Measurements from ENCODE around the gene ZNF837. TPM values are rescaled to one million over a fixed set of nuclear protein-coding genes. Genes with fewer than 3 reads are reported as not detected.

ZNF837 gene
- total RNA-seq, 1 experiment from 2014 or later, result 1.6 TPM

DNA sequence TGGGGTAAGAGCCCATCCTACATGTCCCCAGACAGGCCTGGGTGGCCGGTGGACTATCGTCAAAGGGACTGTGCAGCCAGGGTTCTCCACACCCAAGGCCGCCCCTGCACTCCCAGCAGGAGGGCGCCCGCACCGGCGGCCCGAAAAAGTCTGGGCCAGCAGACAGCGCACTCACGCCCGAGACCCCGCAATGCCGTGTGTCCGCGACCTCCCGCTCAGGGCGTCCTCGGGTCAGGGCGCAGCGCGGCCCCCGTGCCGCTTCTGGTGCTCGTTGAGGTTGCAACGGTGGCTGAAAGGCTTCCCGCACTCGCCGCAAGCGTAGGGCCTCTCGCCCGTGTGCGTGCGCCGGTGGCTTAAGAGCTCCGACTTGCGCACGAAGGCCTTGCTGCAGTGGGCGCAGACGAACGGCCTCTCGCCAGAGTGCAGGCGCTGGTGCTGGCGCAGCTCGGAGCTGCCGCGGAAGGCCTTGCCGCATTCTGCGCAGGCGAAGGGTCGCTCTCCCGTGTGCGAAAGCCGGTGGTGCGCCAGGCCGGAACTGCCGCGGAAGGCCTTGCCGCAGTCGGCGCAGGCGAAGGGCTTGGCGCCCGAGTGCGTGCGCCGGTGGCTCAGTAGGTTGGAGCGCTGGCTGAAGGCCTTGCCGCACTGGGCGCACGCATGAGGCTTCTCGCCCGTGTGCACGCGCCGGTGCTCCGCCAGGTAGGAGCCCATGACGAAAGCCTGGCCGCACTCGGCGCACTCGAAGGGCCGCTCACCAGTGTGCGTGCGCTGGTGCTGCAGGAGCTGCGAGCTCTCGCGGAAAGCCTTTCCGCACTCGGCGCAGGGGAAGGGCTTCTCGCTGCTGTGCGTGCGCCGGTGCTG, 24.7 kb downstream of the ZNF837 start:
- Histone ChIP-seq H3K27me3 (ENCODE audit: control insufficient read depth, insufficient read depth, low read length) (no peaks in the 10 kb centered on the region), H3K4me1 (ENCODE audit: control insufficient read depth, insufficient read depth, low read length) (no peaks in the 10 kb centered on the region), H3K9me3 (ENCODE audit: control insufficient read depth, insufficient read depth, low read depth, low read length) (no peaks in the 10 kb centered on the region), H3K36me3 (ENCODE audit: control insufficient read depth, insufficient read depth, low read length) (no peaks in the 10 kb centered on the region), H3K27ac (ENCODE audit: low read length) (no peak overlapping the region), H3K4me3 (ENCODE audit: low read depth in 2 of 2, low read length in 2 of 2) (no peak overlapping the region)
- intact Hi-C loops (cut with micrococcal nuclease; ENCODE audit: unreplicated experiment) (no loop called here), in situ Hi-C loops (cut with HindIII; ENCODE audit: low pct_unique_long_range_greater_than_20kb, low sequenced_read_pairs) (no loop called here)
- CTCF ChIA-PET, result no interaction called here
- ATAC-seq (no peak), DNase-seq (ENCODE audit: low read depth, low spot score) (no peak)
- POLR2A ChIA-PET, result no interaction called here
- no TSS peak for BruUV-seq (replicated peaks)
- no peak for TF ChIP-seq TCF7L2 (IDR thresholded peaks at IDR 0.05; ENCODE audit: low read depth, low read length)
- no peak for TF ChIP-seq CTCF (IDR thresholded peaks at IDR 0.05)
- no peak for TF ChIP-seq POLR2AphosphoS5 (IDR thresholded peaks at IDR 0.05; ENCODE audit: low read depth, low read length)
- no peak for TF ChIP-seq SIN3A (IDR thresholded peaks at IDR 0.05; ENCODE audit: borderline replicate concordance, insufficient read depth, low read depth, low read length)
- TF ChIP-seq, protein P1, sequence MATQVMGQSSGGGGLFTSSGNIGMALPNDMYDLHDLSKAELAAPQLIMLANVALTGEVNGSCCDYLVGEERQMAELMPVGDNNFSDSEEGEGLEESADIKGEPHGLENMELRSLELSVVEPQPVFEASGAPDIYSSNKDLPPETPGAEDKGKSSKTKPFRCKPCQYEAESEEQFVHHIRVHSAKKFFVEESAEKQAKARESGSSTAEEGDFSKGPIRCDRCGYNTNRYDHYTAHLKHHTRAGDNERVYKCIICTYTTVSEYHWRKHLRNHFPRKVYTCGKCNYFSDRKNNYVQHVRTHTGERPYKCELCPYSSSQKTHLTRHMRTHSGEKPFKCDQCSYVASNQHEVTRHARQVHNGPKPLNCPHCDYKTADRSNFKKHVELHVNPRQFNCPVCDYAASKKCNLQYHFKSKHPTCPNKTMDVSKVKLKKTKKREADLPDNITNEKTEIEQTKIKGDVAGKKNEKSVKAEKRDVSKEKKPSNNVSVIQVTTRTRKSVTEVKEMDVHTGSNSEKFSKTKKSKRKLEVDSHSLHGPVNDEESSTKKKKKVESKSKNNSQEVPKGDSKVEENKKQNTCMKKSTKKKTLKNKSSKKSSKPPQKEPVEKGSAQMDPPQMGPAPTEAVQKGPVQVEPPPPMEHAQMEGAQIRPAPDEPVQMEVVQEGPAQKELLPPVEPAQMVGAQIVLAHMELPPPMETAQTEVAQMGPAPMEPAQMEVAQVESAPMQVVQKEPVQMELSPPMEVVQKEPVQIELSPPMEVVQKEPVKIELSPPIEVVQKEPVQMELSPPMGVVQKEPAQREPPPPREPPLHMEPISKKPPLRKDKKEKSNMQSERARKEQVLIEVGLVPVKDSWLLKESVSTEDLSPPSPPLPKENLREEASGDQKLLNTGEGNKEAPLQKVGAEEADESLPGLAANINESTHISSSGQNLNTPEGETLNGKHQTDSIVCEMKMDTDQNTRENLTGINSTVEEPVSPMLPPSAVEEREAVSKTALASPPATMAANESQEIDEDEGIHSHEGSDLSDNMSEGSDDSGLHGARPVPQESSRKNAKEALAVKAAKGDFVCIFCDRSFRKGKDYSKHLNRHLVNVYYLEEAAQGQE (IDR thresholded peaks at IDR 0.05; ENCODE audit: insufficient read depth in 1 of 2, low read depth in 2 of 2, low read length in 1 of 2), result no peak

GRCh38 chr19:58355215-58355796, 25.5 kb downstream of the ZNF837 start:
- Histone ChIP-seq H3K4me3 (ENCODE audit: low read depth in 2 of 2, low read length in 2 of 2) (no peak overlapping the region), H3K9me3 (ENCODE audit: control insufficient read depth, insufficient read depth, low read depth, low read length) (no peaks in the 10 kb centered on the region), H3K4me1 (ENCODE audit: control insufficient read depth, insufficient read depth, low read length) (no peaks in the 10 kb centered on the region), H3K36me3 (ENCODE audit: control insufficient read depth, insufficient read depth, low read length) (no peaks in the 10 kb centered on the region), H3K27ac (ENCODE audit: low read length) (no peak overlapping the region), H3K27me3 (ENCODE audit: control insufficient read depth, insufficient read depth, low read length) (no peaks in the 10 kb centered on the region)
- intact Hi-C loops (cut with micrococcal nuclease; ENCODE audit: unreplicated experiment) (no loop called here), in situ Hi-C loops (cut with HindIII; ENCODE audit: low pct_unique_long_range_greater_than_20kb, low sequenced_read_pairs) (no loop called here)
- ChIA-PET CTCF (no interaction called here), POLR2A (no interaction called here)
- ATAC-seq (no peak), DNase-seq (ENCODE audit: low read depth, low spot score) (no peak)
- no peak for TF ChIP-seq TCF7L2 (IDR thresholded peaks at IDR 0.05; ENCODE audit: low read depth, low read length)
- no peak for TF ChIP-seq CTCF (IDR thresholded peaks at IDR 0.05)
- no peak for TF ChIP-seq POLR2AphosphoS5 (IDR thresholded peaks at IDR 0.05; ENCODE audit: low read depth, low read length)
- no peak for TF ChIP-seq SIN3A (IDR thresholded peaks at IDR 0.05; ENCODE audit: borderline replicate concordance, insufficient read depth, low read depth, low read length)
- TF ChIP-seq, protein P1 (IDR thresholded peaks at IDR 0.05; ENCODE audit: insufficient read depth in 1 of 2, low read depth in 2 of 2, low read length in 1 of 2), result no peak
- BruUV-seq (replicated peaks), result no TSS peak
